Left lung (tissue), 10 donors: ENCODE data around the gene VWA5B2. TPM values are rescaled to one million over a fixed set of nuclear protein-coding genes. Genes with fewer than 3 reads are reported as not detected.

ENCODE experiments used
- ATAC-seq: fragments of 200-7000 bp; cut with Tn5 transposase; one replicate; pipeline ENCODE4 v1.9.1; 2020; ENCODE audit warnings: moderate library complexity
- DNase-seq, 4 donors: peaks; one replicate each; pipeline ENCODE4 v3.0.0-alpha.2; 2013 to 2020
- H3K27ac ChIP-seq, 2 donors: fragments of 200-600 bp; sonication (generic) in 1 of 2; one replicate each; pipeline versions ENCODE4 v1.5.0 to v1.8.0; 2020 to 2021
- H3K27me3 ChIP-seq, 2 donors: fragments of 200-600 bp; sonication (generic) in 1 of 2; one replicate each; pipeline versions ENCODE4 v1.5.0 to v1.8.0; 2020 to 2021
- H3K36me3 ChIP-seq, 2 donors: fragments of 200-600 bp; sonication (generic) in 1 of 2; one replicate each; pipeline versions ENCODE4 v1.5.0 to v1.8.0; 2020 to 2021
- H3K4me1 ChIP-seq, 2 donors: fragments of 200-600 bp; one replicate each; pipeline ENCODE4 v1.8.0; 2021
- H3K4me3 ChIP-seq, 2 donors: fragments of 200-600 bp; sonication (generic) in 1 of 2; one replicate each; pipeline versions ENCODE4 v1.5.0 to v1.8.0; 2020 to 2021; ENCODE audit warnings: mild to moderate bottlenecking in 1 of 2
- H3K9me3 ChIP-seq, 2 donors: fragments of 200-600 bp; sonication (generic) in 1 of 2; one replicate each; pipeline versions ENCODE4 v1.5.0 to v1.8.0; 2020 to 2021
- intact Hi-C, 2 donors: fragments of 100-400 bp; cut with DNase I; formaldehyde crosslinking; loops; one replicate each; pipeline versions ENCODE4 v1.11.2 to v1.14.2; 2022
- polyA plus RNA-seq, 6 donors: library from polyadenylated mRNA; unstranded; fragments of 120-200 nt; gene quantifications; one replicate each; pipeline ENCODE4 v1.2.1, GENCODE V29; 2013; ENCODE audit not compliant: insufficient read length in 6 of 6
- total RNA-seq, 2 donors: library from RNA; stranded (reverse); fragmentation: NEBNext Ultra II Directional; extraction: Animal tissue kit (Norgen Biotek cat#: 25700); gene quantifications; one replicate each; pipeline ENCODE4 v1.2.1, GENCODE V29; 2021
- TF ChIP-seq, protein P1 (sequence below), 2 donors: fragments of 200-600 bp; sonication (generic) in 1 of 2; IDR thresholded peaks; one replicate each; pipeline versions ENCODE4 v1.5.0 to v1.8.0; 2021; ENCODE audit warnings: antibody characterized with exemption in 2 of 2
- donor health status: DM: no; HTN: yes; CAD: no.
- donor health status: DM: no; HTN: no; CAD: no.

Gene VWA5B2
- total and polyA plus RNA-seq, 8 donors: 0.31 to 2.4 (median 1.4) TPM; not detected in 1

DNA sequence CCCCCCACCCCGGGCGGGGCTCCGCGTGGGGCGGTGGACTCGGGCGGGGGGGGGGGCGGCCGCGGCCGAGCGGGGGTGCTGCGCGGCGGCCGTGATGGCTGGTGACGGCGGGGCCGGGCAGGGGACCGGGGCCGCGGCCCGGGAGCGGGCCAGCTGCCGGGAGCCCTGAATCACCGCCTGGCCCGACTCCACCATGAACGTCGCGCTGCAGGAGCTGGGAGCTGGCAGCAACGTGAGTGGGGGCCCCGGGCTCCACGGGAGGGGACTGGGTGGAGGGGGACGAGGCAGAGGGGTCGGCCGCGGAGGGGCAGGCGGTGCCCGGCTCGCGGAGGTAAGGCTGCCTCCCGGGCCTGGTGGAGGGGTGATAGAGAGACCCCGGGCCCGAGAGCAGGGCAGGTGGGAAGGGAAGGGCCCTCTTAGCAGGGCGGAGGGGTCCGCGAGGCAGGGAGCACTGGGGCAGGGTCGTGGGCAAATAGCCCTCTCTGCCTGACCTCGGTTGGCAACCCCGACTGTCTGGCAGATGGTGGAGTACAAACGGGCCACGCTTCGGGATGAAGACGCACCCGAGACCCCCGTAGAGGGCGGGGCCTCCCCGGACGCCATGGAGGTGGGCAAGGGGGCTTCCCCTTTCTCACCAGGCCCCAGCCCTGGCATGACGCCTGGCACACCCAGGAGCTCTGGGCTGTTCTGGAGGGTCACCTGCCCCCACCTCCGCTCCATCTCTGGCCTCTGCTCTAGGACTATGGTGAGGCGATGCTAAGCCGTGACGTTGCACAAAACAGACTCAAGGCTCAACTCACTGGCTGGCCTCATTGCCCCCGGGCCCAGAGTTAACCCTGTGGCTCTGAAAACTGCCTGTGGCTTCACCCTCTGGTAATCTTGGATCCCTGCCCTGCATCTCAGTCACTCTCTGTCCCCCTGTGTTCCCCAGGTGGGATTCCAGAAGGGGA, 46.9 kb downstream of the VWA5B2 start, which contains the start of gene ECE2:
ECE2 (plus strand) TSS at position 62 of the 950 bp plus-strand sequence; CDS start at position 194, 132 bp downstream.
- no peak within 1 kb of the TSS for H3K4me3 ChIP-seq
- intact Hi-C loops: no loop called here
- ATAC-seq: no peak

DNA sequence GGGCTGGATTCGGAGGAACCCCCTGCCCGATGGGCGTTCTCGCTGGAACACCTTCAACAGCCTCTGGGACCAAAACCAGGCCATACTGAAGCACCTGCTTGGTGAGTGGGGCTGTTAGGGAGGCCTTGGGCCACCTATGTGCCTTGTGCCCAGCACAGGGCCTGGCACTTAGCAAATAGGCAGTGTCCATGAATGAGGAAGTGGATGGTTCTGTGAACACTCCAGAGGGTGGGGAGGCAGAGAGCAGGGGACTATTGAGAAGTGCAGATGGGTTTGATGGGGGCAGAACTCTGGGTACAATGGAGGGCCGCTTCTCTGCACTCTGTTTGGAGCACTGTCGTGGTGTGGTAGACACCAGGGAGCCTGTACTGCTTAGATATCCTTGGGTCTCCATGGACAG, 48.0 kb downstream of the VWA5B2 start:
- no peak overlapping the region for H3K27ac ChIP-seq
- H3K9me3 ChIP-seq: no peaks in the 10 kb centered on the region
- H3K27me3 ChIP-seq: peaks cover 24 to 54% of the 10 kb centered on the region in 2 donors
- intact Hi-C loops: no loop called here
- no peaks in the 10 kb centered on the region for H3K4me1 ChIP-seq
- ATAC-seq (no peak), DNase-seq (no peak)
- no peaks in the 10 kb centered on the region for H3K36me3 ChIP-seq
- TF ChIP-seq, protein P1, sequence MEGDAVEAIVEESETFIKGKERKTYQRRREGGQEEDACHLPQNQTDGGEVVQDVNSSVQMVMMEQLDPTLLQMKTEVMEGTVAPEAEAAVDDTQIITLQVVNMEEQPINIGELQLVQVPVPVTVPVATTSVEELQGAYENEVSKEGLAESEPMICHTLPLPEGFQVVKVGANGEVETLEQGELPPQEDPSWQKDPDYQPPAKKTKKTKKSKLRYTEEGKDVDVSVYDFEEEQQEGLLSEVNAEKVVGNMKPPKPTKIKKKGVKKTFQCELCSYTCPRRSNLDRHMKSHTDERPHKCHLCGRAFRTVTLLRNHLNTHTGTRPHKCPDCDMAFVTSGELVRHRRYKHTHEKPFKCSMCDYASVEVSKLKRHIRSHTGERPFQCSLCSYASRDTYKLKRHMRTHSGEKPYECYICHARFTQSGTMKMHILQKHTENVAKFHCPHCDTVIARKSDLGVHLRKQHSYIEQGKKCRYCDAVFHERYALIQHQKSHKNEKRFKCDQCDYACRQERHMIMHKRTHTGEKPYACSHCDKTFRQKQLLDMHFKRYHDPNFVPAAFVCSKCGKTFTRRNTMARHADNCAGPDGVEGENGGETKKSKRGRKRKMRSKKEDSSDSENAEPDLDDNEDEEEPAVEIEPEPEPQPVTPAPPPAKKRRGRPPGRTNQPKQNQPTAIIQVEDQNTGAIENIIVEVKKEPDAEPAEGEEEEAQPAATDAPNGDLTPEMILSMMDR (IDR thresholded peaks at IDR 0.05): no peak
- no peak overlapping the region for H3K4me3 ChIP-seq

More for the DNA sequence above, 46.9 kb downstream of the VWA5B2 start, which contains the start of gene ECE2:
- H3K36me3 ChIP-seq: no peaks in the 10 kb centered on the region
- TF ChIP-seq, protein P1 (IDR thresholded peaks at IDR 0.05): no peak
- H3K27ac ChIP-seq: no peak within 1 kb of the TSS
- peaks cover 24 to 58% of the 10 kb centered on the region in 2 donors for H3K27me3 ChIP-seq
- no peaks in the 10 kb centered on the region for H3K9me3 ChIP-seq
- no peaks in the 10 kb centered on the region for H3K4me1 ChIP-seq
- no peak for DNase-seq

DNA sequence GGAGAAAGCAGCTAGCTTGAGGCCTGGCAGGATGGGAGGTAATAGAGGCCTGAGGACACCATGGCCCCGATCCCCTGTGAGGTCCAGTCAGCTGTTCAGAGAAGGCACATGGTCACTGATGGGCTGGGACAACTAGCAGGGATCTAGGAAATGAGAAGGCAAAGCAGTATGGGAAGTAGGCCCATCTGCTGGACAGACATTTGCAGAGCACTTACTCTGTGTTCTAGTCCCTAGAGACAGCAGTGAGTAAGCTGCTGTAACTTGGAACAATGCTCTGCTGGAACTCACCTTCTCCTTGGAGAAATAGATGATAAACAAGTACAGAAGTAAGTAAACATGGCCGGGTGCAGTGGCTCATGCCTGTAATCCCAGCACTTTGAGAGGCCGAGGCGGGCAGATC, 53.6 kb downstream of the VWA5B2 start:
- Histone ChIP-seq H3K9me3 (no peaks in the 10 kb centered on the region), H3K4me1 (no peaks in the 10 kb centered on the region), H3K4me3 (no peak overlapping the region), H3K36me3 (no peaks in the 10 kb centered on the region), H3K27ac (no peak overlapping the region), H3K27me3 (peaks cover 0 to 16% of the 10 kb centered on the region in 2 donors)
- DNase-seq (no peak), ATAC-seq (no peak)
- intact Hi-C loops: no loop called here
- TF ChIP-seq, protein P1 (IDR thresholded peaks at IDR 0.05): no peak

DNA sequence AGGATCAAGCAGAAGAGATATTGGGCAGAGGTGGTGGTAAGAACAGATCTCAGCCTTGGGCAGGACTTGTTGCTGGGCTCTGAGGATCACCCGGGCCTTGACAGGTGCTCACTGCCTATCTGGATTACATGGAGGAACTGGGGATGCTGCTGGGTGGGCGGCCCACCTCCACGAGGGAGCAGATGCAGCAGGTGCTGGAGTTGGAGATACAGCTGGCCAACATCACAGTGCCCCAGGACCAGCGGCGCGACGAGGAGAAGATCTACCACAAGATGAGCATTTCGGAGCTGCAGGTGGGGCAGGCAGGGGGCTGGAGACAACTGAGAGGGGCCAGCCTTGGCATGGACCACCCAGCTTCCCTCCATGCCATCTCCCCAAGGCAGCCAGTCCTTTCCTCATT, 54.3 kb downstream of the VWA5B2 start:
- H3K27me3 ChIP-seq: peaks cover 5 to 18% of the 10 kb centered on the region in 2 donors
- no peaks in the 10 kb centered on the region for H3K36me3 ChIP-seq
- intact Hi-C loops: no loop called here
- H3K4me1 ChIP-seq: no peaks in the 10 kb centered on the region
- no peak for DNase-seq
- TF ChIP-seq, protein P1 (IDR thresholded peaks at IDR 0.05): no peak
- H3K9me3 ChIP-seq: no peaks in the 10 kb centered on the region
- ATAC-seq: no peak
- no peak overlapping the region for H3K27ac ChIP-seq
- H3K4me3 ChIP-seq: no peak overlapping the region

DNA sequence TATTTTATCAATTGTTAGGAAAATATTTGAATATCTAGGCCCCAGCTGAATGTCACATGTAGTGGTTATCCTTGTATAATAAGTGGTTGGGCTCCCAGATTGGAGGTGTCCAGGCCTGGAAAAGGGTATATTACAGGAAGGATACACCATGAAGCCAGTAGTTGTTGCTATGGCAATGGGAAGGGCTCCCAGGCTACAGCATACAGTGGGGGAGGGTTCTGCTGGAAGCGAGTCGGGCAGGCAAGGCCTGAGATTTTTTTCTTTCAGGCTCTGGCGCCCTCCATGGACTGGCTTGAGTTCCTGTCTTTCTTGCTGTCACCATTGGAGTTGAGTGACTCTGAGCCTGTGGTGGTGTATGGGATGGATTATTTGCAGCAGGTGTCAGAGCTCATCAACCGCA, 55.3 kb downstream of the VWA5B2 start:
- Histone ChIP-seq H3K4me3 (no peak overlapping the region), H3K4me1 (no peaks in the 10 kb centered on the region), H3K9me3 (no peaks in the 10 kb centered on the region), H3K27me3 (peaks cover 6 to 28% of the 10 kb centered on the region in 2 donors), H3K36me3 (no peaks in the 10 kb centered on the region), H3K27ac (no peak overlapping the region)
- TF ChIP-seq, protein P1 (IDR thresholded peaks at IDR 0.05): peak in 1 of 2 donors; percentile 14
- ATAC-seq (peak; percentile 84), DNase-seq (peak in 2 of 4 donors; percentile 54 to 75)
- intact Hi-C loops: no loop called here
